ENCODE measurements around the gene VANGL1. TPM values are rescaled to one million over a fixed set of nuclear protein-coding genes. Genes with fewer than 3 reads are reported as not detected.

The VANGL1 gene
- total RNA-seq, 2 experiments from 2014 or later, result 11.8 TPM

DNA sequence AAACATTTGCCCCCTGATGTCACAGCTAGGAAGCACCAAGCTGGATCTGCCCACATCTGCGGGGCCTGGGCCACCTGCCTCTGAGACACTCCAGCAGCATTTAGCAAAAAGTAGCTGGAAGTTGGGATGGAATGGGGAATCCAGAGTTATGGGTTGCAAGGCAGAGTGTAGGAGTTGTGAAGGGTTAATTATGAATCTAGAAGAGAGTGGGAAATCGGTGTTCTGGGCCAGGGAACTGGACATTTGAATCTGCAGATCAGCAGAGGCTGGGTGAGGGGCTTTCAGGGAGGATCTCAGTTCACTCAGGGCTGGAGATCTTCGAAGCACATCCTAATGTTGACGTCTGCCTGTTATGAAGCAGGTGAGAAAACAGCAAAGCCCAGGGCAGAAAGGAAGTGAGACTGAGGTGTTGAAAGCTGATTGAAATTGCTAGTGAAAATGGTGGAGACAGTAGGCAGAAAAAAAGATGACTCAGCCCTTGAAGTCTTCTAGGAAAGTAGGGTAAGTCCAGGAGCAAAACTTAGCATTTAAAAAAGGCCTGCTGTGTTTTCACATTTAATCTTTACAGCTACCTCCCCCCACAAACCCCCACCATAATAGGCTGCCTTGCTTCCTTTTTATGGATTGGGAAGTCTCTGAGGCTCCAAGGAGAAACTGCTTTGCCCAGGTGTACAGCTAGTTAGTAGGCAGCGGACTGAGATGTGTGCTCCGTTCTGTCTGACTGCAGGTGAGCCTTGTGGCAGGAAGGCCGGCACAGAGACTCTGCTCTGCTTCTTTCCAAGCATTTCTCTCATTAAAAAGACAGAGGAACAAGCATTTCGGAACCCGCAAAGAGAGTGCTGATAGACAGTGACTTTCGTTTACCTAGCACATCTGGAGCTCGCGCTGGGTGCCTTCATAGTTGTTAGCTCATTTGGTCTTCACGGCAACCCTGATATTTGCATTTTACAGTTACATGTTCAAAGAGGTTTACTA lies 7.2 kb downstream of the VANGL1 start:
- CTCF ChIA-PET, result interaction anchor here (1.0 to 1.5 kb wide), 4 partner anchors 11 to 58 kb away, joined by 3 to 5 read pairs (median 4); no protein-coding TSS in a partner anchor
- Mint-ChIP-seq H3K27me3 (peaks cover 3% of the 10 kb centered on the region), H3K9me3 (ENCODE audit: low read depth) (no peaks in the 10 kb centered on the region), H3K4me1 (no peaks in the 10 kb centered on the region), H3K4me3 (no peak overlapping the region), H3K27ac (no peak overlapping the region), H3K36me3 (peaks cover 10% of the 10 kb centered on the region)
- DNase-seq, result peak; percentile 59
- peak; percentile 84 for ATAC-seq

DNA sequence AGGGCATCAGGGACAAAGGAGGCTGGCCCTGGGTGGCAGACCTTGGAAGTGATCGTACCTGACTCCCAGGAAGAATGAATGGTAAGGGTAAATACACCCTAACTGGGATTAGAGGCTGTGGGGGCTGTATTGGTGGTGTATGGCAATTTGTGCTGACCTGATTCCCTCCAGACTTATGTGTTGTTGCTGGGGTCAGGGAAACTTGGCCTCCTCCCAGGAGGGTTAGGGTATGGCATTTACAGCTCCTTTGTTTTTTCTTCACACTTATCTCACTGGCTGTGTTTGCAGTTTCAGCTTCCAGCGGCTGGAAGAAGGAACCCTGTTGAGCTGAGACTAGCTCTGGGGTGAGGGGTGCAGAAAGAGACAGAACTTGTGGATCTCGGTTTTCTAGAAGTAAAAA lies 8.2 kb downstream of the VANGL1 start:
- ATAC-seq (no peak), DNase-seq (no peak)
- Mint-ChIP-seq H3K9me3 (ENCODE audit: low read depth) (no peaks in the 10 kb centered on the region), H3K4me1 (peaks cover 5% of the 10 kb centered on the region), H3K27ac (peak overlapping the region; percentile 47), H3K27me3 (peaks cover 2% of the 10 kb centered on the region), H3K36me3 (peaks cover 11% of the 10 kb centered on the region), H3K4me3 (no peak overlapping the region)
- CTCF ChIA-PET, result interaction anchor here (1.2 kb wide), 1 partner anchor 56 kb away, joined by 4 read pairs; no protein-coding TSS in a partner anchor

DNA sequence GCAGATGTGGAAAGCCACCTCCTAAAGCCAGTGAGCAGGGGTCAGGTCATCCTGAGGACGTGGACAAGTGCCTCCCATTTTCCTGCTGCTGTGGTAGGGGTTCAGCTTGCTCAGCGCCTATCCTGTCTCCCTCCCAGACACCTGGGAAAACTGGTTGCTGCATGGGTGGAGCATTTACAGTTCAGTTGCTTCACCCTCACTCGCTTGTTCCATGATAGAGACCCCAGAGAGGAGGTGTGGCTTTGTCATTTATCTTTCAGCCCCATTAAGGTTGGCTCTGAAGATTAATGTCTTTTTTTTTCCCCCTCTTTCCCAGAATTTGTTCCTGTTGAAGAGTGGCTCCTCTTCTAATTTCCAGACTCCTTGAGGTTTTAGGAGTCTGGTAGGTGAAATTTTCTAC lies 9.2 kb downstream of the VANGL1 start:
- peaks cover 11% of the 10 kb centered on the region for H3K36me3 Mint-ChIP-seq
- no peak overlapping the region for H3K27ac Mint-ChIP-seq
- no peak for DNase-seq
- CTCF ChIA-PET, result no interaction called here
- no peak overlapping the region for H3K4me3 Mint-ChIP-seq
- H3K4me1 Mint-ChIP-seq, result peaks cover 12% of the 10 kb centered on the region
- H3K9me3 Mint-ChIP-seq (ENCODE audit: low read depth), result no peaks in the 10 kb centered on the region
- ATAC-seq, result no peak
- no peaks in the 10 kb centered on the region for H3K27me3 Mint-ChIP-seq

DNA sequence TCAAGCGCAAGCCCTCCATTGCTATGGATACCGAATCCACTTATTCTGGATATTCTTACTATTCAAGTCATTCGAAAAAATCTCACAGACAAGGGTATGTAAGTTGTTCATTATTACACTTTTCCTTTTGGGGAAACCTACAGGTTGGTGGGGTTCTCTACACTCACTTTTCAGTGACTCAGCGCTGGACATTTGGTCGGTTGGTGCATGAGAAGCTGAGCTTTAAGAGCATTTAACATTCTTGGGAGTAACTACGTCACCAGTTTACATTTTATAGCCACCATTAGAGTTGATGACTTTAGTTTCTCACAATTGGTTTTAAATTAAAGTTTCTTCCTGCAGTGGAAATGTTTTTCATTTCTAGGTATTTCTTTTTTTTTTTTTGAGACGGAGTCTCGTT lies 9.6 kb downstream of the VANGL1 start:
- peaks cover 11% of the 10 kb centered on the region for H3K36me3 Mint-ChIP-seq
- no peaks in the 10 kb centered on the region for H3K27me3 Mint-ChIP-seq
- no peak overlapping the region for H3K27ac Mint-ChIP-seq
- peaks cover 15% of the 10 kb centered on the region for H3K4me1 Mint-ChIP-seq
- CTCF ChIA-PET, result no interaction called here
- H3K9me3 Mint-ChIP-seq (ENCODE audit: low read depth), result no peaks in the 10 kb centered on the region
- no peak for ATAC-seq
- DNase-seq, result no peak
- H3K4me3 Mint-ChIP-seq, result no peak overlapping the region

DNA sequence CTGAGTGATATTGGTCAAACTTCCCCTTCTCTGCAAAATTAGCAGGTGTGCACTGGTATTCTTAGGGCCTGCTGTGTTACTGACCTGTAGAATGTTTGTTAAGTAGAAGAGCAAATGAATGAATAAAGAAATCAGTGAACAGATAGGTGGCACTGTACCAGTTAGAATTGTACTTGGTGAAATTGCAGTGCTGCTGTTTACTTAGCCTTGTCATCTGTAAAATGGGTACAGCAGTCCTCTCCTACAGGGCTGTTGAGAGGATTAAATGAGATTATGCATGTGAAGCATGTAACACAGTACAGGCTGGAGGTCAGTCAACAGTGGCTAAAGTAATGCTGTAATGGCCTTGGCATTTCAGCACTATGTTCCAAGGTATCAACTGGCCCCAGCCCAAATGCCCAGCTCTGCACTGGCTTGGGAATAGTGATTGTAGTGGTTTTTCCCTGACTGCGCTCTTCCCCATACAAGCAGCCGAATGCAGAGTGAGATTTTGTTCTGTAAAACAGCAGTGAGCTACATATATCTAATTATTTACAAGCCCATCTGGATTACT lies 10.5 kb downstream of the VANGL1 start:
- Mint-ChIP-seq H3K4me3 (no peak overlapping the region), H3K27ac (no peak overlapping the region), H3K36me3 (peaks cover 11% of the 10 kb centered on the region), H3K4me1 (peaks cover 19% of the 10 kb centered on the region), H3K9me3 (ENCODE audit: low read depth) (no peaks in the 10 kb centered on the region), H3K27me3 (no peaks in the 10 kb centered on the region)
- CTCF ChIA-PET, result no interaction called here
- no peak for ATAC-seq
- no peak for DNase-seq

DNA sequence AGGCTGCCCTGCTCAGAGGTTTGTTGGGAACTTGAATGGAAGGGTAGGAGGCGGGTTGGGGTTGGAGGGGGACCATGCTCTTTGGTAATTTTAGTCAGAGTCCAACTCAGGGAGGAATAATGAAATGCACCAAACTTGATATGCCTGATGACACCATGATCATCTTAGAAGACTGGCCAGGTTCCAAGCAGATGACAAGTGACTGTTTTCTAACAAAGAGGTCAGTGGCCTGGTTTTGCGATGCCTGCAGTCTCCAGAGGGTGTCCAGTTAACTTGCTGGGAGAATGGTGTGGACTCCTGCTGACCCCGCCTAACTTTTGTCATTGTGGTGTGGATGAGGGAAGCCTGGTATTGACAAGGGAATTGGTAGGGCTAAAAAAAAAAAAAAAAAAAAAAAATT lies 12.4 kb downstream of the VANGL1 start:
- CTCF ChIA-PET, result no interaction called here

DNA sequence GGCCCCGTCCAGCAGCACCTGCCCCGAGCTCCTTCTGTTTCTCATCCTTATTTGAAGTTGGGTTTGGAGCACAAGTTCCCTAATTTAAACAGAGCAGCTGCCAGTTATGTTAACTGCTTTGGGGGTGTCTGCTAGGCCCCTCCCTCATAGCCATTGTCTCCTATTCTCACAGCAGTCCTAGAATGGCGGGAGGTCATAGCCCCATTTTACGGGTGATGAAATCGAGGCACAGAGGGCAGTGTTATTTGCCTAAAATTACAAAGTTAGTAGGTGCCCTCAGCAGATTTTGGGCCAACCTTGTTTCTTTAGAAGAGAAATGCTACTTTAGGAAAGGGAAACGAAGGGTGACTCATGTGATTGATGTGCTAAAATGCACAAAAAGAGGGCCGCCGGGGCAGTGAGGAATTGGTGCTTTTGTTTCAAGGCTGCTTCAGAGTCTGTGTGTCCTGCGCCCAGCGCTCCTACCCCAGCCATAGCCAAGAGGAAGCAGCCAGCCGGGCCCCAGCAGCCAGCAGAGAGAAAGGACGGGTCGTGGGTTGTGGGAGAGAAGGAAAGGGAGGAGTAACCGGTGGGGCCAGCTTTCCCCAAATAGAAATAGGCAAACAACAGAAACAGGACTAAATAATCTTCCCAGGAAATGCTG lies 13.0 kb downstream of the VANGL1 start:
- CTCF ChIA-PET, result no interaction called here
- no peak overlapping the region for H3K27ac Mint-ChIP-seq

More for the DNA sequence above, 12.4 kb downstream of the VANGL1 start:
- Mint-ChIP-seq H3K27me3 (no peaks in the 10 kb centered on the region), H3K4me1 (peaks cover 19% of the 10 kb centered on the region), H3K4me3 (no peak overlapping the region), H3K36me3 (peaks cover 12% of the 10 kb centered on the region), H3K27ac (no peak overlapping the region), H3K9me3 (ENCODE audit: low read depth) (no peaks in the 10 kb centered on the region)
- DNase-seq (no peak), ATAC-seq (no peak)

DNA sequence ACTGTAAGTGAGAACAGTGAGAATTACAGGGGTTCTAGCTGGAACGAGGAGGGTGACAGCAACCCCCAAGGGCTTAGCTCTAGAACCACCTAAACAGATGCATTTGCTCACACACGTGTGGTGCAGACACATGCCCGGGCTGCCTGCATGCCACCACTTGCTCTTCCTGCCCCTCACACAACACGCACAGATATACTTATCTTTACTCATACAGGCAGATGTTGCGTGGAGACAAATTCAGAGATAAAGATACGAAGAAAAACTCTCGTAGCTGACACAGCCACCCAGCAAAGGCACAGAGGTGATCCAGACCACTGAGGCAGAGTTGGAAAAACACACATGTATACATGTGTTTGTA lies 13.5 kb downstream of the VANGL1 start:
- CTCF ChIA-PET, result interaction anchor here (0.8 kb wide), 1 partner anchor 27 kb away, joined by 3 read pairs; no protein-coding TSS in a partner anchor
- Mint-ChIP-seq H3K4me3 (no peak overlapping the region), H3K27ac (no peak overlapping the region), H3K4me1 (peaks cover 19% of the 10 kb centered on the region), H3K27me3 (no peaks in the 10 kb centered on the region), H3K36me3 (peaks cover 14% of the 10 kb centered on the region), H3K9me3 (ENCODE audit: low read depth) (no peaks in the 10 kb centered on the region)
- no peak for DNase-seq
- ATAC-seq, result no peak

More for the DNA sequence above, 13.0 kb downstream of the VANGL1 start:
- H3K36me3 Mint-ChIP-seq, result peaks cover 14% of the 10 kb centered on the region
- H3K9me3 Mint-ChIP-seq (ENCODE audit: low read depth), result no peaks in the 10 kb centered on the region
- no peak overlapping the region for H3K4me3 Mint-ChIP-seq
- no peaks in the 10 kb centered on the region for H3K27me3 Mint-ChIP-seq
- peaks cover 19% of the 10 kb centered on the region for H3K4me1 Mint-ChIP-seq
- DNase-seq (no peak), ATAC-seq (no peak)

DNA sequence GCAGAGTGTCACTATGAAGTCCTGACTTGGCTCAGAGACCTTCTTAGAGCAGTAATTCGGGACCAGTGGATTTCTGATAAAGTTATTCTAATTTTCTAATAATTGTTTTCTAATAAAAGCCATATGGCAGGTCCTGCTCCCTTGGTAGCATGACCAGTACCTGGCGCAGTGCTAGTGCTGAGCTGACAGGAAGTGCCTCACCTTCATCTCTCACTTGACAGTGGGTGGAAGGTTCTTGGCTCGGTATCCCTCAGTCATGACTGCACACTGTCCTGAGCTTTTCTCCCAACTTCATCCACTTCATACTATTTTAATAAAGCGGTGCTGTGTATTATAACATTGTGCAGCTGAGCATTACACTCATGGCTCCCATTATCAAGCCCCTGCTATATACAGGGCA lies 14.1 kb downstream of the VANGL1 start:
- Mint-ChIP-seq H3K4me3 (no peak overlapping the region), H3K27ac (no peak overlapping the region), H3K9me3 (ENCODE audit: low read depth) (no peaks in the 10 kb centered on the region), H3K4me1 (peaks cover 19% of the 10 kb centered on the region), H3K27me3 (no peaks in the 10 kb centered on the region), H3K36me3 (peaks cover 18% of the 10 kb centered on the region)
- DNase-seq (no peak), ATAC-seq (no peak)
- CTCF ChIA-PET, result interaction anchor here (0.8 to 1.1 kb wide), 2 partner anchors 10 to 27 kb away, joined by 3 to 4 read pairs; no protein-coding TSS in a partner anchor

DNA sequence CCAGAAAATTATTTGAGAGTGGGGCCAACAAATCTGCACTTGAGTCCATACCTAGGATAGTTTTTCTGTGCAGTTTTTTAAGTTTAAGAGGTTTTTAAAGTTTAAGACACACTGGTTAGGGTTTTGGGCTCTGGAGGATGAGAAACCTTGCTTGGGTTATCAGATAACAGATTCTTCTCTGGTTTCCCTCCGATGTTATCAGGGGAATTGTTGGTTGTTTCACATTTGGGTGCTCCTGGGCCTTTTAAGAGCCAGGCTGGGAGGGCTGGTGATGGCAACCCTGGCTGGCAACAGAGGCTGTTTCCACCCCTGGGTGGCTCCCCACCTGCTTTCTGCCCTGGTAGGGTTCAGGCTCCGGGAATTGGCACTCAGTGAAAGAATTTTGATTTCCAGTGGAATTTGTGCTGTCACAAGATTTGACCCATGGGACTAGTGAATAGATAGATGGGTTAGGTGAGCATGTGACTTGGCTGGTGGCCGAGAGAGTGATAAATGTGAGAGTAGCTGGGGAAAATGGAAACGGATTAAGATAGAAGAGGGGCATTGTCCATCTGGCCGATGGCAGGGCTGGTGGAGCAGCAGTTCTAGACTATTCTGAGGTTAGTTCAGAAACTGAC lies 14.8 kb downstream of the VANGL1 start:
- no peak overlapping the region for H3K27ac Mint-ChIP-seq
- DNase-seq (no peak), ATAC-seq (no peak)
- H3K4me1 Mint-ChIP-seq, result peaks cover 19% of the 10 kb centered on the region
- no peaks in the 10 kb centered on the region for H3K9me3 Mint-ChIP-seq (ENCODE audit: low read depth)
- H3K27me3 Mint-ChIP-seq, result no peaks in the 10 kb centered on the region
- H3K36me3 Mint-ChIP-seq, result peaks cover 17% of the 10 kb centered on the region
- CTCF ChIA-PET, result interaction anchor here (1.1 to 1.2 kb wide), 2 partner anchors 11 to 50 kb away, joined by 4 to 5 read pairs; no protein-coding TSS in a partner anchor
- H3K4me3 Mint-ChIP-seq, result no peak overlapping the region

DNA sequence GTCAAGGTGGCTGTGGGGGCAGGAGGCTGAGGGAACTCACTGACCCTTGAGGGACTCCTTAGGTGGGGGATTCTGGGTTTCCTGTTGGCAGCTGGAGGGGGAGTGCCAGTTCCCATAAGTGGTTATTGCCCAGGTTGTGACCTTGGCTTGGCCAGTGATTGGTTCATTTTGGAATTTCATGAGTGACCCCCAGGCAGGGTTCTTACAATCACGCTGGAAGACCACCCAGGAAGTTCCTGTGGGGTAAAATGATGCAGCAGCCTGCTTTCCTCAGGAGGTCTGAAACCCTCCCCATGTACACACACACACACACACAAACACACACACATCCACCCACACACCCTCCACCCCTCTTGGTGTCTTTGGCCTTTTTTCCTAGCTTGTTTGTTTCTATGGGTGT lies 16.9 kb downstream of the VANGL1 start:
- ATAC-seq, result no peak
- Mint-ChIP-seq H3K27me3 (no peaks in the 10 kb centered on the region), H3K4me3 (no peak overlapping the region), H3K4me1 (peaks cover 19% of the 10 kb centered on the region), H3K36me3 (peaks cover 11% of the 10 kb centered on the region), H3K27ac (no peak overlapping the region), H3K9me3 (ENCODE audit: low read depth) (no peaks in the 10 kb centered on the region)
- no peak for DNase-seq
- CTCF ChIA-PET, result no interaction called here

DNA sequence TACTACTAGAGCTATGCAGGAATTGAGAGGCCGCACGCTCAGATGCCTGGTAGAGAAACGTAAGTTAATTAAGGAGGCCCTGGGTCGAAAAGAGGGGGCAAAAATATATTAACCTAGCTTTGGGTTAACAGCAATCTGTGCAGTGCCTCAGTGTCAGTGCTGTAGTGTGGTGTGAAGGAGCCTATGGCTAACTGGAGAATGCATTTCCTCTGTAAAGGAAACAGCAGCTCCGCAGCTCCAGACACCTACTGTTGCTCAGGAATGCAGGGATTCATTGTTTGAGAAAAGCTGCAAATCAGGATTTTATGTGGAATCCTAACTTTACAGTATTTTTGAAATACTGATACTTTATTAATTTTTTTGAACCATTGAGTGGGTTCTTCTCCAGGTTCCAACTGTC lies 18.4 kb downstream of the VANGL1 start:
- Mint-ChIP-seq H3K27me3 (no peaks in the 10 kb centered on the region), H3K4me1 (peaks cover 13% of the 10 kb centered on the region), H3K4me3 (no peak overlapping the region), H3K36me3 (peaks cover 17% of the 10 kb centered on the region), H3K9me3 (ENCODE audit: low read depth) (no peaks in the 10 kb centered on the region), H3K27ac (no peak overlapping the region)
- no peak for ATAC-seq
- no peak for DNase-seq
- CTCF ChIA-PET, result interaction anchor here (3.5 kb wide), 1 partner anchor 47 kb away, joined by 12 read pairs; no protein-coding TSS in a partner anchor

DNA sequence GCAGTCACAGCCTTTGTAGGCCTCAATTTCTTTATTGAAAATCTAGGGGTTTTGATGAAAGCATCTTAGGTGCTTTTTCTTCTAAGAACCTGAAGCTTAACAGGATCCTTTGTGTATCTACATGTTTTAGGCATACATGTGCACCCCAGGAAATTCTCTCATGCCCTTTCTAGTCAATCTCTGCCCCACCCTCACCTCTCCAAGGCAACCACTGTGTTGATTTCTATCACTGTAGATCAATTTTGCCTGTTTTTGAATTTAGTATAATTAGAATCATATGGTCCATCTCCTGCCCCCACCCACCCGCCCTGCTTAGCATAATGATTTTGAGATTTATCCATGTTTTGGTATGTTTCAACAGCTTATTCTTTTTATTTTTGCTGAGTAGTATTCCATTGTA lies 19.4 kb downstream of the VANGL1 start:
- DNase-seq (no peak), ATAC-seq (no peak)
- Mint-ChIP-seq H3K4me3 (no peak overlapping the region), H3K36me3 (peaks cover 17% of the 10 kb centered on the region), H3K4me1 (peaks cover 5% of the 10 kb centered on the region), H3K9me3 (ENCODE audit: low read depth) (no peaks in the 10 kb centered on the region), H3K27ac (no peak overlapping the region), H3K27me3 (no peaks in the 10 kb centered on the region)
- CTCF ChIA-PET, result interaction anchor here (1.0 to 3.5 kb wide), 2 partner anchors 18 to 46 kb away, joined by 3 to 12 read pairs; no protein-coding TSS in a partner anchor
